GM23248 (cell line): Measurements from ENCODE around the gene UCP2.

Experiments
- EZH2 ChIP-seq: fragments of 200-600 bp; sonication (generic); IDR thresholded peaks from 2 replicates; pipeline ENCODE4 v1.6.1; 2018; ENCODE audit warnings: antibody characterized with exemption, mild to moderate bottlenecking; ENCODE audit not compliant: insufficient read depth, poor library complexity, severe bottlenecking
- EZH2phosphoT487 ChIP-seq: fragments of 200-600 bp; sonication (generic); IDR thresholded peaks from 2 replicates; pipeline ENCODE4 v1.6.1; 2018; ENCODE audit warnings: antibody characterized with exemption, moderate library complexity, mild to moderate bottlenecking, low read depth; ENCODE audit not compliant: insufficient read depth

GRCh38 chr11:73962101-73962705 lies 20.4 kb downstream of the UCP2 start:
- TF ChIP-seq EZH2 (no peak), EZH2phosphoT487 (no peak)
